ENCODE measurements around the gene HCK. TPM values are rescaled to one million over a fixed set of nuclear protein-coding genes. Genes with fewer than 3 reads are reported as not detected.

Gene HCK
- total RNA-seq, 2 donors from 2014 or later, result 0.24 to 0.40 TPM

GRCh38 chr20:32070690-32071213 lies 18.7 kb downstream of the HCK start:
- DNase-seq, result no peak
- H3K27ac Mint-ChIP-seq, result no peak overlapping the region
- Histone ChIP-seq H3K27me3 (ENCODE audit: control insufficient read depth, insufficient read depth, low read length, poor library complexity, severe bottlenecking) (no peaks in the 10 kb centered on the region), H3K27ac (ENCODE audit: low read depth, low read length) (no peak overlapping the region), H3K36me3 (ENCODE audit: control insufficient read depth, insufficient read depth, low read length) (no peaks in the 10 kb centered on the region), H3K4me3 (ENCODE audit: low read length) (no peak overlapping the region), H3K9ac (ENCODE audit: extremely low read depth, low read length, poor library complexity, severe bottlenecking) (no peak overlapping the region), H3K4me1 (ENCODE audit: control insufficient read depth, insufficient read depth, low read length) (no peaks in the 10 kb centered on the region), H3K9me3 (ENCODE audit: control insufficient read depth, low read length) (no peaks in the 10 kb centered on the region)
- H3K27me3 Mint-ChIP-seq (ENCODE audit: insufficient read depth), result peaks cover 15% of the 10 kb centered on the region
- no peaks in the 10 kb centered on the region for H3K4me1 Mint-ChIP-seq
- no peaks in the 10 kb centered on the region for H3K9me3 Mint-ChIP-seq
- TF ChIP-seq CTCF (conservative IDR thresholded peaks at IDR 0.05), result no peak
- H3K4me3 Mint-ChIP-seq, result no peak overlapping the region
- no peaks in the 10 kb centered on the region for H3K36me3 Mint-ChIP-seq (ENCODE audit: low read depth)
- WGBS, 2 experiments (ENCODE audit: insufficient coverage in 1 of 2, insufficient read length in 1 of 2), result 70 to 83% methylated on average over 3 to 4 of the region's 4 CpGs

- H3K4me3 ChIP-seq (ENCODE audit: low read length), result no peak overlapping the region
- no peak overlapping the region for H3K4me3 Mint-ChIP-seq
- H3K9ac ChIP-seq (ENCODE audit: extremely low read depth, low read length, poor library complexity, severe bottlenecking), result no peak overlapping the region
- H3K36me3 ChIP-seq (ENCODE audit: control insufficient read depth, insufficient read depth, low read length), result no peaks in the 10 kb centered on the region
- no peaks in the 10 kb centered on the region for H3K4me1 ChIP-seq (ENCODE audit: control insufficient read depth, insufficient read depth, low read length)
- 87 to 95% methylated on average over 8 to 17 of the region's 17 CpGs for WGBS, 2 experiments (ENCODE audit: insufficient coverage in 1 of 2, insufficient read length in 1 of 2)
- peaks cover 19% of the 10 kb centered on the region for H3K27me3 Mint-ChIP-seq (ENCODE audit: insufficient read depth)
- TF ChIP-seq CTCF (conservative IDR thresholded peaks at IDR 0.05), result no peak
- no peak for DNase-seq
- H3K9me3 ChIP-seq (ENCODE audit: control insufficient read depth, low read length), result no peaks in the 10 kb centered on the region
- H3K4me1 Mint-ChIP-seq, result no peaks in the 10 kb centered on the region
- H3K27ac ChIP-seq (ENCODE audit: low read depth, low read length), result no peak overlapping the region
- no peaks in the 10 kb centered on the region for H3K9me3 Mint-ChIP-seq
- H3K27me3 ChIP-seq (ENCODE audit: control insufficient read depth, insufficient read depth, low read length, poor library complexity, severe bottlenecking), result no peaks in the 10 kb centered on the region
- no peak overlapping the region for H3K27ac Mint-ChIP-seq
- H3K36me3 Mint-ChIP-seq (ENCODE audit: low read depth), result no peaks in the 10 kb centered on the region
These were observed 19.5 kb downstream of the HCK start for GRCh38 chr20:32071395-32072167.

GRCh38 chr20:32072168-32072750 lies 20.2 kb downstream of the HCK start:
- Histone ChIP-seq H3K27me3 (ENCODE audit: control insufficient read depth, insufficient read depth, low read length, poor library complexity, severe bottlenecking) (no peaks in the 10 kb centered on the region), H3K27ac (ENCODE audit: low read depth, low read length) (no peak overlapping the region), H3K9ac (ENCODE audit: extremely low read depth, low read length, poor library complexity, severe bottlenecking) (no peak overlapping the region), H3K36me3 (ENCODE audit: control insufficient read depth, insufficient read depth, low read length) (no peaks in the 10 kb centered on the region), H3K9me3 (ENCODE audit: control insufficient read depth, low read length) (no peaks in the 10 kb centered on the region), H3K4me1 (ENCODE audit: control insufficient read depth, insufficient read depth, low read length) (no peaks in the 10 kb centered on the region), H3K4me3 (ENCODE audit: low read length) (no peak overlapping the region)
- Mint-ChIP-seq H3K4me3 (no peak overlapping the region), H3K9me3 (no peaks in the 10 kb centered on the region), H3K27me3 (ENCODE audit: insufficient read depth) (peaks cover 20% of the 10 kb centered on the region), H3K4me1 (no peaks in the 10 kb centered on the region), H3K27ac (no peak overlapping the region), H3K36me3 (ENCODE audit: low read depth) (no peaks in the 10 kb centered on the region)
- no peak for TF ChIP-seq CTCF (conservative IDR thresholded peaks at IDR 0.05)
- WGBS, 2 experiments (ENCODE audit: insufficient coverage in 1 of 2, insufficient read length in 1 of 2), result 88 to 100% methylated on average over 4 to 6 of the region's 6 CpGs
- DNase-seq, result no peak
